ENCODE results near the gene GRPEL2.
"Not testable (repeated sequence)": the region's sequence is repeated elsewhere in the genome, so short reads cannot be mapped to it uniquely, and the experiment has no call there.

GRPEL2 gene

GRCh38 chr5:149391524-149391923, 46.2 kb downstream of the GRPEL2 start:
- no peak for DNase-seq (ENCODE audit: insufficient read length)
- FAIRE-seq: no peak
- TF ChIP-seq TAF1 (IDR thresholded peaks at IDR 0.05; ENCODE audit: borderline replicate concordance, low read depth, low read length) (no peak), POLR2A (IDR thresholded peaks at IDR 0.05; ENCODE audit: low read depth, low read length) (no peak), POLR2AphosphoS5 (IDR thresholded peaks at IDR 0.05; ENCODE audit: low read depth, low read length) (no peak)

- FAIRE-seq (no peak), DNase-seq (ENCODE audit: insufficient read length) (no peak)
- TF ChIP-seq POLR2A (IDR thresholded peaks at IDR 0.05; ENCODE audit: low read depth, low read length): no peak
- no peak for TF ChIP-seq TAF1 (IDR thresholded peaks at IDR 0.05; ENCODE audit: borderline replicate concordance, low read depth, low read length)
- TF ChIP-seq POLR2AphosphoS5 (IDR thresholded peaks at IDR 0.05; ENCODE audit: low read depth, low read length): no peak
Observed at GRCh38 chr5:149392718-149393117, 47.4 kb downstream of the GRPEL2 start.

GRCh38 chr5:149394996-149395395, 49.7 kb downstream of the GRPEL2 start:
- not testable (repeated sequence) for DNase-seq (ENCODE audit: insufficient read length); FAIRE-seq

GRCh38 chr5:149397530-149397929, 52.2 kb downstream of the GRPEL2 start:
- no peak for FAIRE-seq
- no peak for DNase-seq (ENCODE audit: insufficient read length)
- TF ChIP-seq POLR2A (IDR thresholded peaks at IDR 0.05; ENCODE audit: low read depth, low read length): no peak

GRCh38 chr5:149398747-149399266, 53.5 kb downstream of the GRPEL2 start:
- not testable (repeated sequence) for FAIRE-seq

GRCh38 chr5:149399775-149400174, 54.5 kb downstream of the GRPEL2 start:
- TF ChIP-seq TAF1 (IDR thresholded peaks at IDR 0.05; ENCODE audit: borderline replicate concordance, low read depth, low read length) (no peak), POLR2A (IDR thresholded peaks at IDR 0.05; ENCODE audit: low read depth, low read length) (no peak), POLR2AphosphoS5 (IDR thresholded peaks at IDR 0.05; ENCODE audit: low read depth, low read length) (no peak)
- no peak for FAIRE-seq
- DNase-seq (ENCODE audit: insufficient read length): no peak

More at GRCh38 chr5:149398747-149399266, 53.5 kb downstream of the GRPEL2 start:
- DNase-seq (ENCODE audit: insufficient read length): not testable (repeated sequence)

GRCh38 chr5:149400304-149400703, 55.0 kb downstream of the GRPEL2 start:
- FAIRE-seq (no peak), DNase-seq (ENCODE audit: insufficient read length) (no peak)
- no peak for TF ChIP-seq POLR2AphosphoS5 (IDR thresholded peaks at IDR 0.05; ENCODE audit: low read depth, low read length)
- no peak for TF ChIP-seq POLR2A (IDR thresholded peaks at IDR 0.05; ENCODE audit: low read depth, low read length)
- no peak for TF ChIP-seq TAF1 (IDR thresholded peaks at IDR 0.05; ENCODE audit: borderline replicate concordance, low read depth, low read length)

GRCh38 chr5:149401051-149401450, 55.8 kb downstream of the GRPEL2 start:
- DNase-seq (ENCODE audit: insufficient read length) (no peak), FAIRE-seq (no peak)
- no peak for TF ChIP-seq POLR2A (IDR thresholded peaks at IDR 0.05; ENCODE audit: low read depth, low read length)
- no peak for TF ChIP-seq POLR2AphosphoS5 (IDR thresholded peaks at IDR 0.05; ENCODE audit: low read depth, low read length)
- TF ChIP-seq TAF1 (IDR thresholded peaks at IDR 0.05; ENCODE audit: borderline replicate concordance, low read depth, low read length): no peak

GRCh38 chr5:149402291-149402690, 57.0 kb downstream of the GRPEL2 start:
- DNase-seq (ENCODE audit: insufficient read length) (no peak), FAIRE-seq (no peak)
- TF ChIP-seq TAF1 (IDR thresholded peaks at IDR 0.05; ENCODE audit: borderline replicate concordance, low read depth, low read length): no peak
- TF ChIP-seq POLR2A (IDR thresholded peaks at IDR 0.05; ENCODE audit: low read depth, low read length): no peak
- TF ChIP-seq POLR2AphosphoS5 (IDR thresholded peaks at IDR 0.05; ENCODE audit: low read depth, low read length): no peak

Measured in GM12892 (cell line).